Measurements from ENCODE around the gene ARF6.

Gene ARF6

GRCh38 chr14:49945448-49946319 lies 52.8 kb downstream of the ARF6 start:
- no peak for DNase-seq
